H1 (cell line): ENCODE measurements around the gene LY6G6F. TPM values are rescaled to one million over a fixed set of nuclear protein-coding genes. Genes with fewer than 3 reads are reported as not detected.

ENCODE experiments used
- JUN ChIP-seq: IDR thresholded peaks from 2 replicates; pipeline ENCODE4 v1.6.1; 2011; ENCODE audit warnings: low read depth, mild to moderate bottlenecking, improper control_type of control experiment, low read length
- SP1 ChIP-seq: IDR thresholded peaks from 2 replicates; pipeline ENCODE4 v1.6.1; 2011; ENCODE audit warnings: low read depth, low read length
- TEAD4 ChIP-seq: IDR thresholded peaks from 2 replicates; pipeline ENCODE4 v1.6.1; 2012; ENCODE audit warnings: low read depth, low read length, inconsistent platforms, mixed read lengths
- ZNF274 ChIP-seq: IDR thresholded peaks from 2 replicates; pipeline ENCODE4 v1.7.0; 2012; ENCODE audit warnings: low read length, borderline replicate concordance; ENCODE audit errors: extremely low read depth
- polyA plus RNA-seq, 7 experiments: library from polyadenylated mRNA; depleted of rRNA in 3 of 7; stranded (reverse) in 5 of 7; unstranded in 2 of 7; fragments of >200 nt in 5 of 7; fragments of 200-250 nt in 2 of 7; gene quantifications; 1 replicate in 5 of 7; 2 replicates in 1 of 7; 4 replicates in 1 of 7; pipeline versions ENCODE4 v1.2.1 to v1.2.3, GENCODE V29; 2011 to 2013; ENCODE audit warnings: missing spikeins in 2 of 7, mixed read lengths in 2 of 7
- total RNA-seq: library from RNA; stranded (reverse); fragmentation: NEBNext Ultra II Directional; extraction: Animal tissue kit (Norgen Biotek cat#: 25700); gene quantifications from 2 replicates; pipeline ENCODE4 v1.2.1, GENCODE V29; 2021
- TF ChIP-seq, protein P1 (sequence below): IDR thresholded peaks from 2 replicates; pipeline ENCODE4 v1.6.1; 2012; ENCODE audit warnings: low read length, inconsistent platforms
- TF ChIP-seq, protein P2 (sequence below), 3 experiments: IDR thresholded peaks; 1 replicate in 2 of 3; 2 replicates in 1 of 3; pipeline versions ENCODE4 v1.5.1 to v1.6.1; 2011; ENCODE audit warnings: low read length in 3 of 3, mild to moderate bottlenecking in 3 of 3, inconsistent platforms in 2 of 3, low read depth in 1 of 3, moderate library complexity in 1 of 3; ENCODE audit not compliant: insufficient read depth in 1 of 3; ENCODE audit errors: control extremely low read depth in 1 of 3
- TF ChIP-seq, protein P3 (sequence below): IDR thresholded peaks from 2 replicates; pipeline ENCODE4 v1.6.1; 2012; ENCODE audit warnings: inconsistent platforms

The LY6G6F gene
- total and polyA plus RNA-seq, 2 of the 8 experiments (the other 6 are each of a cell fraction or from before 2014, with no cell fraction given) = not detected

DNA sequence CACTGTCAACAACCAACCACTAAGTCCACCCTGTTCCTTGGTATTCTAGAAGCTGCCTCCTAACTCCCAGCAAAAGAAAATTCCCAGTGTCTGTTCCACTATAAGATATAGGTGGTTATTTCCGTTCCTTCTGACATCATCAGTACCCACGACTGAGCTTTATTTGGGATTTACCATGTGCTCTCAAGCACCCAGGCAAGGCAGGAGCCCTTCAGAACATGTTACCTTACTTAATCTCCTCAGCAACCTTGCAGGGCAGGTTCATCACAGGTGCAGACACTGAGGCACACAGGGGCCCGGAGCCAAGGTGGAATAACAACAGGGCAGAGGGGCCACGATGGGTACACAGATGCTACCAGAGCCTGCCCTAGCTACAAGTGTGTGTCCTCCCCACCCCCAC lies 14.3 kb upstream of the LY6G6F start (continued):
- TF ChIP-seq, protein P1, sequence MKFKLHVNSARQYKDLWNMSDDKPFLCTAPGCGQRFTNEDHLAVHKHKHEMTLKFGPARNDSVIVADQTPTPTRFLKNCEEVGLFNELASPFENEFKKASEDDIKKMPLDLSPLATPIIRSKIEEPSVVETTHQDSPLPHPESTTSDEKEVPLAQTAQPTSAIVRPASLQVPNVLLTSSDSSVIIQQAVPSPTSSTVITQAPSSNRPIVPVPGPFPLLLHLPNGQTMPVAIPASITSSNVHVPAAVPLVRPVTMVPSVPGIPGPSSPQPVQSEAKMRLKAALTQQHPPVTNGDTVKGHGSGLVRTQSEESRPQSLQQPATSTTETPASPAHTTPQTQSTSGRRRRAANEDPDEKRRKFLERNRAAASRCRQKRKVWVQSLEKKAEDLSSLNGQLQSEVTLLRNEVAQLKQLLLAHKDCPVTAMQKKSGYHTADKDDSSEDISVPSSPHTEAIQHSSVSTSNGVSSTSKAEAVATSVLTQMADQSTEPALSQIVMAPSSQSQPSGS = no peak
- TF ChIP-seq, protein P2, sequence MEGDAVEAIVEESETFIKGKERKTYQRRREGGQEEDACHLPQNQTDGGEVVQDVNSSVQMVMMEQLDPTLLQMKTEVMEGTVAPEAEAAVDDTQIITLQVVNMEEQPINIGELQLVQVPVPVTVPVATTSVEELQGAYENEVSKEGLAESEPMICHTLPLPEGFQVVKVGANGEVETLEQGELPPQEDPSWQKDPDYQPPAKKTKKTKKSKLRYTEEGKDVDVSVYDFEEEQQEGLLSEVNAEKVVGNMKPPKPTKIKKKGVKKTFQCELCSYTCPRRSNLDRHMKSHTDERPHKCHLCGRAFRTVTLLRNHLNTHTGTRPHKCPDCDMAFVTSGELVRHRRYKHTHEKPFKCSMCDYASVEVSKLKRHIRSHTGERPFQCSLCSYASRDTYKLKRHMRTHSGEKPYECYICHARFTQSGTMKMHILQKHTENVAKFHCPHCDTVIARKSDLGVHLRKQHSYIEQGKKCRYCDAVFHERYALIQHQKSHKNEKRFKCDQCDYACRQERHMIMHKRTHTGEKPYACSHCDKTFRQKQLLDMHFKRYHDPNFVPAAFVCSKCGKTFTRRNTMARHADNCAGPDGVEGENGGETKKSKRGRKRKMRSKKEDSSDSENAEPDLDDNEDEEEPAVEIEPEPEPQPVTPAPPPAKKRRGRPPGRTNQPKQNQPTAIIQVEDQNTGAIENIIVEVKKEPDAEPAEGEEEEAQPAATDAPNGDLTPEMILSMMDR (IDR thresholded peaks at IDR 0.05; ENCODE audit: control extremely low read depth in 1 of 3, insufficient read depth in 1 of 3, low read depth in 1 of 3, low read length in 3 of 3) = no peak
- TF ChIP-seq JUN (no peak), ZNF274 (no peak), SP1 (no peak), TEAD4 (no peak)
- TF ChIP-seq, protein P3, sequence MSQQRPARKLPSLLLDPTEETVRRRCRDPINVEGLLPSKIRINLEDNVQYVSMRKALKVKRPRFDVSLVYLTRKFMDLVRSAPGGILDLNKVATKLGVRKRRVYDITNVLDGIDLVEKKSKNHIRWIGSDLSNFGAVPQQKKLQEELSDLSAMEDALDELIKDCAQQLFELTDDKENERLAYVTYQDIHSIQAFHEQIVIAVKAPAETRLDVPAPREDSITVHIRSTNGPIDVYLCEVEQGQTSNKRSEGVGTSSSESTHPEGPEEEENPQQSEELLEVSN = no peak
